AG09309 (cell line): Measurements from ENCODE around the gene TMEM163.
"Not testable (repeated sequence)": the region's sequence is repeated elsewhere in the genome, so short reads cannot be mapped to it uniquely, and the experiment has no call there.

ENCODE experiments used
- DNase-seq: peaks from one replicate; pipeline ENCODE4 v3.0.0-alpha.2; 2010; ENCODE audit warnings: low read depth
- H3K4me3 ChIP-seq: 2 replicates; pipeline ENCODE4 v1.5.1; 2011; ENCODE audit warnings: mild to moderate bottlenecking, low read depth, low read length, moderate library complexity; ENCODE audit not compliant: control insufficient read depth
- TF ChIP-seq, protein P1 (sequence below): IDR thresholded peaks from 2 replicates; pipeline ENCODE4 v1.5.1; 2011; ENCODE audit warnings: mild to moderate bottlenecking, low read depth, low read length, inconsistent platforms; ENCODE audit not compliant: insufficient read depth, control insufficient read depth; ENCODE audit errors: missing control alignments

TMEM163 gene

DNA sequence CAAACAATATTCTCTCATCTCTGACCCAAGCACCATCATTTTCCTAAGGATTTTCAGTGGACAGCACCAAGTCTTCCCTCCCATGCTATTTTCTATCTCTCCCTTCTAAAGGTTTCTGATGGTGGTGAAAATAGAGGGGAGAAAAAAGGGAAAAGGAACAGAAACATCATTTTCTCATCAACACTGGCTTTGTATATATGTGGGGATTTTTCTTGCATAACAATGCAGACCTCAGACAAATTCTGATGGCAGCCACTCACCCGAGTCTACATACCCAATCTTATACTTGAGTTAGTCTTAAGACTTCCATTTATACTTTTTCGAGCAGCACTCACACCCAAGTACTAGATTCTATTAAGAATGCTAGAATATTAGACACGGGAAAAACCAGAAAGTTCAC, 95.8 kb downstream of the TMEM163 start:
- H3K4me3 ChIP-seq: no peak overlapping the region
- TF ChIP-seq, protein P1, sequence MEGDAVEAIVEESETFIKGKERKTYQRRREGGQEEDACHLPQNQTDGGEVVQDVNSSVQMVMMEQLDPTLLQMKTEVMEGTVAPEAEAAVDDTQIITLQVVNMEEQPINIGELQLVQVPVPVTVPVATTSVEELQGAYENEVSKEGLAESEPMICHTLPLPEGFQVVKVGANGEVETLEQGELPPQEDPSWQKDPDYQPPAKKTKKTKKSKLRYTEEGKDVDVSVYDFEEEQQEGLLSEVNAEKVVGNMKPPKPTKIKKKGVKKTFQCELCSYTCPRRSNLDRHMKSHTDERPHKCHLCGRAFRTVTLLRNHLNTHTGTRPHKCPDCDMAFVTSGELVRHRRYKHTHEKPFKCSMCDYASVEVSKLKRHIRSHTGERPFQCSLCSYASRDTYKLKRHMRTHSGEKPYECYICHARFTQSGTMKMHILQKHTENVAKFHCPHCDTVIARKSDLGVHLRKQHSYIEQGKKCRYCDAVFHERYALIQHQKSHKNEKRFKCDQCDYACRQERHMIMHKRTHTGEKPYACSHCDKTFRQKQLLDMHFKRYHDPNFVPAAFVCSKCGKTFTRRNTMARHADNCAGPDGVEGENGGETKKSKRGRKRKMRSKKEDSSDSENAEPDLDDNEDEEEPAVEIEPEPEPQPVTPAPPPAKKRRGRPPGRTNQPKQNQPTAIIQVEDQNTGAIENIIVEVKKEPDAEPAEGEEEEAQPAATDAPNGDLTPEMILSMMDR: no peak
- DNase-seq: no peak

DNA sequence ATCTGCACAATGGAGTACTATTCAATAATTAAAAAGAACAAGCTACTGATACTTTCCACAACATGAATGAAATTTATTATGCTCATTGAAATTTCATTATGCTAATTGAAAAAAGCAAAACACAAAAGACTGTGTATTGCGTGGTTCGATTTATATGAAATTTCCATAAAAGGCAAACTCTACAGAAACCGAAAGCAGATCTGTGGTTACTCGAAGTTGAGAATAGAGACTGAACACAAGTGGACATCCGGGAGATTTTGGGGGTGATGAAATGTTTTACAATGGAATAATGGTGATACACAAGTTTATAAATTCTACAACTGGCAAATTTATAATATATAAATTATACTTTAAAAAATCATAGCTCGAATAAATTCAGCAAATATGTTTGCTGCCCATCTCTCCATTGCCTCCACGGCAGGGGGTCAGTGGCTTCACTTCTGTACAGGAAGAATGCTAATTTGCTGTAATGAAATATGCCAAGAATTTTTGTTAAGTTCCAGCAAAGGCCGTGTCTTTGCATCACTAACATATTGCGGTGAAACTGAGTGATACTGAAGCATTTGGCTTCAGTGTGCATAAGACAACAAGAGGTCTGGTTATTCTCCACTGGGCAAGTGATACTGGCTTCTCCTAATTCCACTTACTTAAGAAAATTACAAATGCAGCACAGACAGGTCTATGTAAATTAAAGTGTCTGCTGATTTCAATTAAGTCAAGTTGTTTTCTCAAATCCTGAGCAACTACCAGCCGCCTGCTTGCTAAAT, 96.7 kb downstream of the TMEM163 start:
- no peak for DNase-seq
- H3K4me3 ChIP-seq: no peak overlapping the region
- TF ChIP-seq, protein P1: no peak

DNA sequence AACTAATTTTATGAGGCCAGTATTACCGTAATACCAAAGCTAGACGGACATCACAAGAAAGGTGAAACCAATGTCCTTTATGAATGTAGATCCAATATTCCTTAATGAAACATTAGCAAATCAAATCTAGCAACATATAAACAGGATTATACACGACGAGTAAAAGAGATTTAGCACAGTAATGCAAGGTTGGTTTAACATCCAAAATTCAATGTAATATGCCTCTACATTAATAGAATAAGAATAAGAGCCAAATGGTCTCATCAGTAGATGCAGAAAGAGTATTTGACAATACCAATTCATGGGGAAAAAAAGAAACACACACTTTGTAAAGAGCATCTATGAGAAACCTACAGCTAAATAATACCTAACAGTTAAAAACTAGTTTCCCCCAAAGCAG, 99.5 kb downstream of the TMEM163 start:
- TF ChIP-seq, protein P1: no peak
- no peak for DNase-seq
- H3K4me3 ChIP-seq: no peak overlapping the region

DNA sequence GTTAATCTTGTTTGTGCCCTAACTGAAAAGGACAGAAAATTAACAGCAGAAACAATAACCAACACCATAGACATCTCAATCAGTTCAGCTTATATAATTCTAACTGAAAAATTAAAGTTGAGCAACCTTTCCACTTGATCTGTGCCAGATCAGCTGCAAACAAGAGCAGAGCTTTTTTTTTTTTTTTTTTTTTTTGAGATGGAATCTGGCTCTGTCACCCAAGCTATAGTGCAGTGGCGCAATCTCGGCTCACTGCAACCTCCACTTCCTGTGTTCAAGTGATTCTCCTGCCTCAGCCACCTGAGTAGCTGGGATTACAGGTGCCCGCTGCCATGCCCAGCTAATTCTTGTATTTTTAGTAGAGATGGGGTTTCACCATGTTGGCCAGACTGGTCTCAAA, 103.3 kb downstream of the TMEM163 start:
- H3K4me3 ChIP-seq, DNase-seq: not testable (repeated sequence)

DNA sequence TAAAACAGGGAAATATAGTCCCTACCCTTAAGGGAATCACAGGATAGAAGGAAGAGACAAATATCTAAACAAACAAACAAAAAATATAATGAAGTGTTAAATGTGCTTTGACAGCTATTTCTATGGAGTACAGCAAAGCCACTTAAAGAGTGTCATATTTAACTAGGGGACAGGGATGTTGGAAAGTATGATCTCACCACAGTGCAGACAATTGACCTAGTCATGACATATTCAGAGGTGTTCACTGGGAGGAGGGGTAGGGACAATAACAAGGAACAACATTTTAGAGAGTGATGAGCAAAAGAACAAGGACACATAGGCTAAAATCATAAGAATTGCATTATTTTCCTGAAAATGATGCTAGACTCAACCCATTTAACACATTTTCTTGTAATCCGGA, 107.5 kb downstream of the TMEM163 start:
- TF ChIP-seq, protein P1: no peak
- DNase-seq: no peak
- no peak overlapping the region for H3K4me3 ChIP-seq

DNA sequence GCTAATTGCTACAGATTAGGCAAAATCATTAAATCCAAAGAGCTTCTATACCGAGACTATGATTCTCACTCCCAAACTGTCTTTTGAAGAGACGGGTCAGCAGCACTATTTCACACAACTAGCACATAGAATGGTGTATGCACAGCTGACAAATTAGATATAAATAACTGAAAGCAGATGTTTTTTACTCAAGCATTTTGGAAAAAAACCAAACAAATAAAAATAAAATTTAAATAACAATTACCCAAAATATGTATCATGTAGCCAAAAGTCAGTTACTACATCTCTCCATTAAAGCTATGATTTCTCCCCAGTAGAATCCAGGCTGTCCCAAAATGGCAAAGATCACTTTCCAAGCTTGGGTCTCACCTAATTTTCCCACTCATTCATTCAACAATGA, 107.9 kb downstream of the TMEM163 start:
- TF ChIP-seq, protein P1: no peak

DNA sequence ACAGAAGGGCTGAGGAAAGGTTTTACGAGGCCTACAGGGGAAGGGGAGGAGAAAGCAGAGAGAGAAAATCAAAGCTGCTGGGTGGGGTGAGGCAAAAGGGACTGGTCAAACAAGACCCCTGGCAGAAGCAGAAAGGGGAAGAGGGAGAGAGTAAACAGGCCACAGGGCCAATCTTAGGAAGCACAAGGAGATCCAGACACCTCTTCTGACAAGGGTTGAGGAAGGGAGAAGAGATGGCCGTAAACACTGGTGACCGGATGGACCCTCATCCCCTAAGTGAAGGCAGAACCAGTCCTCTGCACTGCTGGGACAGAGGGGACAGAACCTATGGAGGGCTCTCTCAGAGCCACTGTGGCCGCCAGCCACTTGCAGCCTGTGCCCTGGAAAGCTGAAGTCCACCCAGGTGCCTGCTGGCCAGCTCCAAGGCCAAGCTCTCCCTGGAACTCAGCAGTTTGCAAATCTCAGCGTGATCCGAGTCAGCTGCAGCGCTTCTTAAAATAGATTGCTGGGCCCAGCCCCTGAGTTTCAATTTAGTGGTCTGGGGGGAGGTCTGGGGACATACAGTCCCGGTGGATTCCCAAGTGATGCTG, 108.8 kb downstream of the TMEM163 start:
- no peak for DNase-seq
- TF ChIP-seq, protein P1: no peak
- H3K4me3 ChIP-seq: no peak overlapping the region

More for the DNA sequence above, 107.9 kb downstream of the TMEM163 start:
- H3K4me3 ChIP-seq: no peak overlapping the region
- no peak for DNase-seq
